ENCODE measurements around the gene KIRREL2. TPM values are rescaled to one million over a fixed set of nuclear protein-coding genes. Genes with fewer than 3 reads are reported as not detected.

Gene KIRREL2
- total and polyA plus RNA-seq, 9 of the 15 experiments (the other 6 are each of a cell fraction or from before 2014, with no cell fraction given) = 0.01 to 0.12 (median 0.09) TPM; not detected in 4

DNA sequence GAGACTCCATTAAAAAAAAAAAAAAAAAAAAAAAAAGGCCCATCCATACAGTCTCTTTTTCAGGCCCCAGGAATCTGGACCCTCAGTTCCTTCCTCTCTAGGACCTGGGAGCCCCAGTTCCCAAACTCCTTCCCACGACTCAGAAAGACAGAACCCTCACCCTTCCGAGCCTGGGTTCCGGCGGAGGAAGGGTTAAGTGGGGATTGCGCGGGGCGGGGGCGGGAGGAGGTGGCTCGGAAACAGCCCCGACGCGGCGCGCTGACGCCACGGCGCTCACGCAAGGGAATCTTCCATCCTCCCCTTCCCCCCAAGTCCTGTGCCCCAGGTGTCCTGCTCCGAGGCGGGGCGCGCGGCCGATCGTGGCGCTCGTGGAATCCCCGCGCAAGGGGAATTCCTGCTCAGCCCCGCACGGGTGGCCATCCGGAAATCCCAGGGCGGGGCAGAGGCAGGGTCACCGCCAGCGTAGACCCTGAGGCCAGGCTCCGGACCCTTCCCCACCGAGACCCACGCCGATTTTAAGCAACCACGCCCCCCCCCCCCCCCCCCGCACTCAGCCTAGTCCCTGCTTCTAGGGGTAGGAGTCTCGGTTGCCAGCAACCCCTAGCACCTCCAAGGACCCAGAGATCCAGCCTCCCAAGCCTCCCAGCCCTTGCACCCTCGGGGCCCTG, 43.0 kb downstream of the KIRREL2 start:
- Histone ChIP-seq H3K27ac (ENCODE audit: extremely low read depth, low read depth, low read length) (peak overlapping the region; percentile 84), H3K9me3 (replicated peaks; ENCODE audit: control insufficient read depth, insufficient read depth, low read depth, low read length) (no peaks in the 10 kb centered on the region), H3K36me3 (ENCODE audit: control insufficient read depth, insufficient read depth, low read length) (peaks cover 28% of the 10 kb centered on the region; the same call in 1 of the 3 replicates), H4K20me1 (replicated peaks; ENCODE audit: control insufficient read depth, insufficient read depth, low read length) (no peaks in the 10 kb centered on the region), H3K4me3 (peak overlapping the region; percentile 97), H3K4me1 (replicated peaks in 1 of 2; ENCODE audit: control insufficient read depth in 2 of 2, insufficient read depth in 2 of 2, low read length in 2 of 2) (peaks cover 13 to 40% of the 10 kb centered on the region in 2 experiments; a peak in 4 of 5 replicates), H3K4me2 (ENCODE audit: insufficient read depth, low read length) (peak overlapping the region; percentile 95), H3K79me2 (ENCODE audit: control insufficient read depth, insufficient read depth, low read length) (peaks cover 19% of the 10 kb centered on the region; the same call in 2 of the 3 replicates), H3K9me1 (ENCODE audit: control insufficient read depth, insufficient read depth, low read length) (no peaks in the 10 kb centered on the region), H2AFZ (ENCODE audit: low read depth, low read length) (peak overlapping the region; percentile 84), H3K9ac (ENCODE audit: insufficient read depth in 1 of 2, low read depth in 2 of 2, low read length in 2 of 2) (peak overlapping the region; percentile 78 to 95), H3K27me3 (ENCODE audit: control insufficient read depth in 2 of 2, insufficient read depth in 2 of 2, low read length in 2 of 2) (no peaks in the 10 kb centered on the region)
- CTCF ChIA-PET (ENCODE audit: low intra/inter-chr PET ratio) = no interaction called here
- no TSS peak for BruUV-seq (replicated peaks)
- POLR2A ChIA-PET = no interaction called here
- peak; percentile 92 for FAIRE-seq
- in situ Hi-C loops (cut with MboI) = no loop called here
- intact Hi-C loops (cut with micrococcal nuclease) = no loop called here
- peak; percentile 88 for ATAC-seq
- WGBS (ENCODE audit: insufficient coverage, low coverage, missing lambda C conversion rate) = 3% methylated on average over 4 of the region's 43 CpGs
- DNase-seq (ENCODE audit: extremely low read depth in 1 of 4, low spot score in 3 of 4) = peak; percentile 85 to 92 (median 88)
- TF ChIP-seq CEBPB (tag; IDR thresholded peaks at IDR 0.05) (no peak), HMG20A (CRISPR knock-in tag; conservative IDR thresholded peaks at IDR 0.05) (no peak), ZNF184 (CRISPR knock-in tag; IDR thresholded peaks at IDR 0.05) (no peak), HNRNPH1 (optimal IDR thresholded peaks at IDR 0.05; ENCODE audit: low read depth, low read length) (no peak), ZNF41 (CRISPR knock-in tag; conservative IDR thresholded peaks at IDR 0.05) (no peak), ZNF77 (CRISPR knock-in tag; IDR thresholded peaks at IDR 0.05) (no peak), CBX3 (IDR thresholded peaks at IDR 0.05; ENCODE audit: borderline replicate concordance in 1 of 2, low read length in 2 of 2) (no peak), CXXC5 (CRISPR knock-in tag; IDR thresholded peaks at IDR 0.05) (peak; percentile 57), EP300 (IDR thresholded peaks at IDR 0.05; ENCODE audit: low read length) (0 out of 2 replicates have a peak, but pooled peaks have one; percentile 37), ZKSCAN1 (IDR thresholded peaks at IDR 0.05; ENCODE audit: low read depth, low read length) (no peak), CREB1 (IDR thresholded peaks at IDR 0.05) (peak; percentile 81), CREB1 (CRISPR knock-in tag; IDR thresholded peaks at IDR 0.05) (peak; percentile 69), KLF13 (tag; IDR thresholded peaks at IDR 0.05; ENCODE audit: borderline replicate concordance, low read depth) (no peak), ZNF780A (CRISPR knock-in tag; IDR thresholded peaks at IDR 0.05) (no peak), ERF (CRISPR knock-in tag; IDR thresholded peaks at IDR 0.05) (no peak)
- TF ChIP-seq, protein P1, sequence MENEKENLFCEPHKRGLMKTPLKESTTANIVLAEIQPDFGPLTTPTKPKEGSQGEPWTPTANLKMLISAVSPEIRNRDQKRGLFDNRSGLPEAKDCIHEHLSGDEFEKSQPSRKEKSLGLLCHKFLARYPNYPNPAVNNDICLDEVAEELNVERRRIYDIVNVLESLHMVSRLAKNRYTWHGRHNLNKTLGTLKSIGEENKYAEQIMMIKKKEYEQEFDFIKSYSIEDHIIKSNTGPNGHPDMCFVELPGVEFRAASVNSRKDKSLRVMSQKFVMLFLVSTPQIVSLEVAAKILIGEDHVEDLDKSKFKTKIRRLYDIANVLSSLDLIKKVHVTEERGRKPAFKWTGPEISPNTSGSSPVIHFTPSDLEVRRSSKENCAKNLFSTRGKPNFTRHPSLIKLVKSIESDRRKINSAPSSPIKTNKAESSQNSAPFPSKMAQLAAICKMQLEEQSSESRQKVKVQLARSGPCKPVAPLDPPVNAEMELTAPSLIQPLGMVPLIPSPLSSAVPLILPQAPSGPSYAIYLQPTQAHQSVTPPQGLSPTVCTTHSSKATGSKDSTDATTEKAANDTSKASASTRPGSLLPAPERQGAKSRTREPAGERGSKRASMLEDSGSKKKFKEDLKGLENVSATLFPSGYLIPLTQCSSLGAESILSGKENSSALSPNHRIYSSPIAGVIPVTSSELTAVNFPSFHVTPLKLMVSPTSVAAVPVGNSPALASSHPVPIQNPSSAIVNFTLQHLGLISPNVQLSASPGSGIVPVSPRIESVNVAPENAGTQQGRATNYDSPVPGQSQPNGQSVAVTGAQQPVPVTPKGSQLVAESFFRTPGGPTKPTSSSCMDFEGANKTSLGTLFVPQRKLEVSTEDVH (IDR thresholded peaks at IDR 0.05; ENCODE audit: low read depth, partially characterized antibody) = peak; percentile 21
- TF ChIP-seq, protein P2, sequence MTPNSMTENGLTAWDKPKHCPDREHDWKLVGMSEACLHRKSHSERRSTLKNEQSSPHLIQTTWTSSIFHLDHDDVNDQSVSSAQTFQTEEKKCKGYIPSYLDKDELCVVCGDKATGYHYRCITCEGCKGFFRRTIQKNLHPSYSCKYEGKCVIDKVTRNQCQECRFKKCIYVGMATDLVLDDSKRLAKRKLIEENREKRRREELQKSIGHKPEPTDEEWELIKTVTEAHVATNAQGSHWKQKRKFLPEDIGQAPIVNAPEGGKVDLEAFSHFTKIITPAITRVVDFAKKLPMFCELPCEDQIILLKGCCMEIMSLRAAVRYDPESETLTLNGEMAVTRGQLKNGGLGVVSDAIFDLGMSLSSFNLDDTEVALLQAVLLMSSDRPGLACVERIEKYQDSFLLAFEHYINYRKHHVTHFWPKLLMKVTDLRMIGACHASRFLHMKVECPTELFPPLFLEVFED (CRISPR knock-in tag; conservative IDR thresholded peaks at IDR 0.05) = no peak
- TF ChIP-seq, protein P3, sequence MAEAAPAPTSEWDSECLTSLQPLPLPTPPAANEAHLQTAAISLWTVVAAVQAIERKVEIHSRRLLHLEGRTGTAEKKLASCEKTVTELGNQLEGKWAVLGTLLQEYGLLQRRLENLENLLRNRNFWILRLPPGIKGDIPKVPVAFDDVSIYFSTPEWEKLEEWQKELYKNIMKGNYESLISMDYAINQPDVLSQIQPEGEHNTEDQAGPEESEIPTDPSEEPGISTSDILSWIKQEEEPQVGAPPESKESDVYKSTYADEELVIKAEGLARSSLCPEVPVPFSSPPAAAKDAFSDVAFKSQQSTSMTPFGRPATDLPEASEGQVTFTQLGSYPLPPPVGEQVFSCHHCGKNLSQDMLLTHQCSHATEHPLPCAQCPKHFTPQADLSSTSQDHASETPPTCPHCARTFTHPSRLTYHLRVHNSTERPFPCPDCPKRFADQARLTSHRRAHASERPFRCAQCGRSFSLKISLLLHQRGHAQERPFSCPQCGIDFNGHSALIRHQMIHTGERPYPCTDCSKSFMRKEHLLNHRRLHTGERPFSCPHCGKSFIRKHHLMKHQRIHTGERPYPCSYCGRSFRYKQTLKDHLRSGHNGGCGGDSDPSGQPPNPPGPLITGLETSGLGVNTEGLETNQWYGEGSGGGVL (CRISPR knock-in tag; IDR thresholded peaks at IDR 0.05) = no peak
